Mucosa of stomach (tissue), 1 donor: ENCODE measurements around the gene ARSG.
"Not testable (repeated sequence)": the region's sequence is repeated elsewhere in the genome, so short reads cannot be mapped to it uniquely, and the experiment has no call there.

ENCODE experiments used
- H3K27me3 ChIP-seq: one replicate; pipeline ENCODE4 v1.7.0; 2013; ENCODE audit warnings: mild to moderate bottlenecking, low read length; ENCODE audit not compliant: control insufficient read depth, insufficient read depth
- H3K36me3 ChIP-seq: one replicate; pipeline ENCODE4 v1.7.0; 2013; ENCODE audit warnings: low read length; ENCODE audit not compliant: control insufficient read depth, insufficient read depth
- H3K4me1 ChIP-seq: one replicate; pipeline ENCODE4 v1.7.0; 2013; ENCODE audit warnings: mild to moderate bottlenecking, low read length; ENCODE audit not compliant: control insufficient read depth, insufficient read depth
- H3K4me3 ChIP-seq: one replicate; pipeline ENCODE4 v1.7.0; 2013; ENCODE audit warnings: low read length
- H3K9ac ChIP-seq: one replicate; pipeline ENCODE4 v1.7.0; 2013; ENCODE audit warnings: mild to moderate bottlenecking, low read length, moderate library complexity
- H3K9me3 ChIP-seq: one replicate; pipeline ENCODE4 v1.7.0; 2013; ENCODE audit warnings: mild to moderate bottlenecking, low read length, moderate library complexity; ENCODE audit not compliant: control insufficient read depth
- donor health status: Pancreatic carcinoma.

ARSG gene

DNA sequence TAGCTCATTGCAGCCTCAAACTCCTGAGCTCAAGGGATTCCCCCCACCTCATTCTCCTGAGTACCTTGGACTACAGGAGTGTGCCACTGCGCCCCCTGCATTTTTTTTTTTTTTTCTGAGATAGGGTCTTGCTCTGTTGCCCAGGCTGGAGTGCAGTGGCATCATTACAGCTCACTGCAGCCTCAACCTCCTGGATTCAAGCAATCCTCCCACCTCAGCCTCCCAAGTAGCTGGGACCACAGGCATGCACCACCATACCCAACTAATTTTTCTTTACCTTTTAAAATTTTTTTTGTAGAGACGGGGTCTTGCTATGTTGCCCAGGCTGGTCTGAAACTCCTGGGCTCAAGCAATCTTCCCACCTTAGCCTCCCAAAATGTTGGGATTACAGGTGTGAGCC is 84.9 kb downstream of the ARSG start:
- H3K36me3 ChIP-seq, H3K9ac ChIP-seq, H3K4me3 ChIP-seq, H3K9me3 ChIP-seq, H3K27me3 ChIP-seq: not testable (repeated sequence)
- peaks cover 20% of the 10 kb centered on the region for H3K4me1 ChIP-seq

DNA sequence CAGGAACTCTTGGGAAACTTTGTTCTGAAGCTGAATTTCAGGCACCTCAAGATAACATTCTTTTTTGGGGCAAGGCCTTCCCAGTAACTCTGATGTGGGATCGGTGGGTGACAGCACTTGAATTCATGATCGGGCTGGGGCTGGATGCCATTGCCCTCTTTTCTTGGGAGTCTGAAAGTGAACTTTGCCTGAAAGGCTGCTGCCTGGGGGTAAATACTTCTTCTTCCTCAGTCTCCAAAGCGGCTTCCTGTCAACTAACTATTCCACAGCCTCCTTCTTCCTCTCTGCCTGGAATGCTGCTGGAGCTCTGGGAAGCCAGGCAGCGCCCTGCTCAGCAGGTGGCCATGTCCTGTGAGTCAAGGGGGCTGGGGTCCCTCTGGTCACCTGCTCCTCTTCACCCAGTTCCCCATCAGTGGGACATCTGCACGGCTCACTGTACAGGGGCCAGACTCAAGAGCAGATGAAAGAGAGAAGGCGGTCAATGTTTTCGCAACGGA is 86.5 kb downstream of the ARSG start:
- Histone ChIP-seq H3K4me3 (no peak overlapping the region), H3K9me3 (no peaks in the 10 kb centered on the region), H3K4me1 (peaks cover 20% of the 10 kb centered on the region), H3K9ac (peak overlapping the region; percentile 50), H3K27me3 (no peaks in the 10 kb centered on the region), H3K36me3 (no peaks in the 10 kb centered on the region)

DNA sequence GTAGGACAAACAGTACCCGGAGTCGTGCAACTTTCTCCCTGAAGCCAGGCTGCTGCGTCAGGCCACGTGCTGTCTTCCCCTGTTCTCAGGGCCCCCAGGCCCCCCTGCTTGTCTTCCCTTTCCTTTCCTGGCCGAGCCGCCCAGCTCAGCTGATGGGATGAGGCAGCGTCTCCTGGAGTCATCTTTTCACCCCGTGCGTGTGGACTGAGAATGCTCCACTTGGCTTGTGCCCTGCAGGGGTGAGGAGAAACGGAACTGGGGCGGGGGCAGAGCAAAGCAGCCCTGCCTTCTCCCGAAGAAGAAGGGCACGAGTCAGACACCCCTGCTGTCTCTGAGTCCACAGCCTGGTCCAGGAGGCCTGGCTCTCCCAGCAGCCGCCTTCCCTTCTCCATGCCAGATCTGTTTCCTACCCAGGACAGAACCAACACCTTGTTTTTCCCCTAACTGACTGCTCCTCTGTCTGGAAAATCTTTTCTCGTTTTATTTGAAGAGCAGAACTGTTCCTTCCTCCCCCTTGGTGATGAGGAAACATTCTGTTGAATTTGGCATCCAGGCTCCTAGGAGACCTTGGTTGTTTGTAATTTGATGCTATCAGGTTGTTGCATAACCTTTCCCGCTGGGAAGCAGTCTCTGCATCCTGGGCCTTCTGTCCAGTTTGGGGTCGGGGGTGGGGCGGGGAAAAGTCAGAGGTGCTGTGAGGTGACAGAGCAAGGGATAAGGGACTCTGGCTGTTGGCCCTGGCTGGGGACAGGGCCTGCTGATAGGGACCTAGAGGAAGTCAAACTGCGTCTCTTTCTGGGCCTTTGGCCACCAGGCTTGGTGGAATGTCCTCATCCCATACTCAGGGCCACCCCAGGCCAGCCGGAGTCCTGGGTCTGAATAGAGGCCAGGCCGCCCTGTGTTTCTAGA is 87.2 kb downstream of the ARSG start:
- Histone ChIP-seq H3K27me3 (no peaks in the 10 kb centered on the region), H3K36me3 (no peaks in the 10 kb centered on the region), H3K4me1 (peaks cover 20% of the 10 kb centered on the region), H3K4me3 (no peak overlapping the region), H3K9me3 (no peaks in the 10 kb centered on the region), H3K9ac (peak overlapping the region; percentile 50)

DNA sequence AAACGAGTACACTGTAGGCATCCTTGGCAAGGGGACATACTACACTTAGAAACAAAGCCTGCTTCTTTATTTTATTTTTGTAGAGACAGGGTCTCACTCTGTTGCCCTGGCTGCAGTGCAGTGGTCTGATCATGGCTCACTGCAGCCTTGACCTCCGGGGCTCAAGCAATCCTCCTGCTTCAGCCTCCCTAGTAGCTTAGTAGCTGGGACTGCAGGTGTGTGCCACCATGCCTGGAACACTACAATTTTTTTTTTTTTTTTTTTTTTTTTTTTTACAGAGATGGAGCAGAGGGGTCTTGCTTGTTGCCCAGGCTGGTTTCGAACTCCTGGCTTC is 87.8 kb downstream of the ARSG start:
- H3K4me3 ChIP-seq = no peak overlapping the region
- no peak overlapping the region for H3K9ac ChIP-seq
- H3K4me1 ChIP-seq = peaks cover 20% of the 10 kb centered on the region

DNA sequence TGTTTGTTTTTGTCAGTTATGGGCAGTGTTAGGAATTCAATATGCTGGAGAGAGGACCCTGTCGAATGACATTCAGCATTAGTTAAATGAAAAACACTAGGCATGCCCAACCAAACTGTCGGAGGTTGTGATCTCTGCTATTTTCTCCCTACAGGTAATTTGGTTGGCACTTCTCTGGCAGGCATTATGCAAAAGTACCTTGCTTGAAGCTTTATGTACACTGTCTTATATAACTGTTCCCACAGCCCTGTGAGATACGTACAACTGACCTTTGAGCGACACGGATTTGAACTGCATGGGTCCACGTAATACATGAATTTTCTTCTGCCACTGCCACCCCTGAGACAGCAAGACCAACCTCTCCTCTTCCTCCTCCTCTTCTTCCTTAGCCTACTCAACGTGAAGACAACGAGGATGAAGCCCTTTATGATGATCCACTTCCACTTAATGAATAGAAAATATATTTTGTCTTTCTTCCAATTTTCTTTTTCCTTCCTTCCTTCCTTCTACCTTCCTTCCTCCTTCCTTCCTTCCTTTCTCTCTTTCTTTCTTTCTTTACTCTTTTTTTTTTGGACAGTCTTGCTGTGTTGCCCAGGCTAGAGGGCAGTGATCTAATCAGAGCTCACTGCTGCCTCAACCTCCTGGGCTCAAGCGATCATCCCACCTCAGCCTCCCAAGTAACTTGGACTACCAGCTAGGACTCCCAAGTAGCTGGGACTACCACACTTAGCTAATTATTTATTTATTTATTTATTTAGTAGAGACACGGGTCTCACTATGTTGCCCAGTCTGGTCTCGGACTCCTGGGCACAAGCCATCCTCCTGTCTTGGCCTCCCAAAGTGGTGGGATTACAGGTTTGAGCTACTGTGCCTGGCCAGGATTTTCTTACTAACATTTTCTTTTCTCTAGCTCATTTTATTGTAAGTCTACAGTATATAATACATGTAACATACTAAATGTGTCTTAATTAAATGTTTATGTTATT is 88.7 kb downstream of the ARSG start:
- Histone ChIP-seq H3K27me3 (no peaks in the 10 kb centered on the region), H3K36me3 (no peaks in the 10 kb centered on the region), H3K9me3 (no peaks in the 10 kb centered on the region), H3K4me1 (peaks cover 20% of the 10 kb centered on the region), H3K9ac (no peak overlapping the region), H3K4me3 (no peak overlapping the region)

More for the DNA sequence above, 87.8 kb downstream of the ARSG start:
- Histone ChIP-seq H3K27me3 (no peaks in the 10 kb centered on the region), H3K9me3 (no peaks in the 10 kb centered on the region), H3K36me3 (no peaks in the 10 kb centered on the region)

DNA sequence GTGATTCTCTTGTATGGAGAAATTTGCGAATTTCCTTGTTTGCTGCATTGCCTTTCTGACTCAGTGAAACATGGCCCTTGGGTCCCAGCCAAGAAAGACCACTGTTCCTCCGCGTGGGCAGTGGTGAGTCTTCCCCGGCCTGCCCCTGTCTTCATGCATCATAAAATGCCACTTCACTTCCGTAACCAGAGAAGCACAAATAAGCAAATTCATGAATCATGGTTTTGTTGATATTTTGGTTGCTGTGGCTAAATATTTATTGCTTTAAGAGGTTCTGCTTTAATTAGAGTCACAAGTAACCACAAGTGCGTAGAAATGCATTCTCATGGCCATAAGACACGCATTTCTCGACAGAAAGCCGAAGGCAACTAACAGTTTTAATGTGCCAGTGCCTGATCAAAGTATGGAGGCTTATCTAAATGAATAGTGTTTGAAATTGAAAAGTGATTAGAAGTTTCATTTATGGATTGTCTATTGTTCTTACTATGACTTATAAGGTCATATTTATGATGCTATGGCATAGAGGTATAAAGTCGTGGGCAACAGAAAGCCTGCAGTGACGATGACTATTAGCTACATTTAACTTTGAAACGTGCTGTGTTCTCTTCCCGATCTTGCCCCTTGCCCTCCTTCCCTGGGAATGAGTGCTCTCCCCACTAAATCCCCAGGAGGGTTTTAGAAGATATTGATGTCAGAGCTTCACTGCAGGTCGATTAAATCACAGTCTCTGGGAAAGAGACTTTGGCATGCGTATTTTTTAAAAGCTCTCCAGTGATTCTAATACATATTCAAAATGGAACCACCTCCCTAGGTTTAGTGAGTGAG is 90.0 kb downstream of the ARSG start:
- Histone ChIP-seq H3K27me3 (no peaks in the 10 kb centered on the region), H3K4me1 (peaks cover 20% of the 10 kb centered on the region), H3K36me3 (no peaks in the 10 kb centered on the region), H3K9ac (no peak overlapping the region), H3K9me3 (no peaks in the 10 kb centered on the region), H3K4me3 (no peak overlapping the region)

DNA sequence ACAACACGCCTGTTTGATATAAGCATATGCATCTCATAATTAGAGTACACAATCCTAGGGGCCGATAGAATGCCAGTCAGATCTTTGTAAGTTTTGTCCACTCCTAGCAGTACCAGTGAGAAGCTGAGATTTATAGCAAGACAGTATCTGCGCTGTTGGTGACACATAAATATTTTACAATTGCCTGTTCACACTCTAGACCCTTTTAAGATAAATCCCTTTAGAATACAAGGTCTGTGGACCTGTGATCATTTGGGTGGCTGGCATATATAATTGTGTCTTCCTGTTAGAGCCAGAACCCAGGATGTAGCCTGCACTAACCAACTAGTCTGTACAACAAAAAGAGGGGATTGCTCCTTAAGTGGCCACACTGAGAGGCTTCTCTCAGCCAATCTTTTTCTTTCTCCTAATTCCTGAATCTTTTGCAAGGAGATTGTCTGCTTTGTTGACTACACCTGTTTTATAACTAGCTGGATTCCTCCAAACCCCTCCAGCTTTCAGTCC is 91.3 kb downstream of the ARSG start:
- peaks cover 15% of the 10 kb centered on the region for H3K4me1 ChIP-seq
- H3K36me3 ChIP-seq = no peaks in the 10 kb centered on the region
- H3K4me3 ChIP-seq = no peak overlapping the region
- no peak overlapping the region for H3K9ac ChIP-seq
- no peaks in the 10 kb centered on the region for H3K9me3 ChIP-seq
- no peaks in the 10 kb centered on the region for H3K27me3 ChIP-seq

DNA sequence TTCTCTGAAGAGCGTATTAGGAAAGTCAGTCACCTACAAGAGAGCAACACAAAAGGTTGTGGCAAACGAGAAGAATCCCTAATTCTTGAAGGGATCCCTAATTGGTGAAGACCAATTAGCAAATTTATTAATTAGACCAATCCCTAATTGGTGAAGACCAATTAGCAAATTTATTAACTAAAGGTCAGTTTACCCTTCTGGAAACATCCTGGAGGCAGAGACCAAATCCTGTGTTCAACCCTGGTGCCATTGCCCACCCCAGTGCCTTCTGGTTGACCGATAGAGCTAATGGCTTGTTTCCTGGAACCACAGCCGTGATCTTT is 91.8 kb downstream of the ARSG start:
- H3K36me3 ChIP-seq = no peaks in the 10 kb centered on the region
- no peak overlapping the region for H3K4me3 ChIP-seq
- peaks cover 11% of the 10 kb centered on the region for H3K4me1 ChIP-seq
- H3K27me3 ChIP-seq = no peaks in the 10 kb centered on the region
- no peaks in the 10 kb centered on the region for H3K9me3 ChIP-seq
- no peak overlapping the region for H3K9ac ChIP-seq

DNA sequence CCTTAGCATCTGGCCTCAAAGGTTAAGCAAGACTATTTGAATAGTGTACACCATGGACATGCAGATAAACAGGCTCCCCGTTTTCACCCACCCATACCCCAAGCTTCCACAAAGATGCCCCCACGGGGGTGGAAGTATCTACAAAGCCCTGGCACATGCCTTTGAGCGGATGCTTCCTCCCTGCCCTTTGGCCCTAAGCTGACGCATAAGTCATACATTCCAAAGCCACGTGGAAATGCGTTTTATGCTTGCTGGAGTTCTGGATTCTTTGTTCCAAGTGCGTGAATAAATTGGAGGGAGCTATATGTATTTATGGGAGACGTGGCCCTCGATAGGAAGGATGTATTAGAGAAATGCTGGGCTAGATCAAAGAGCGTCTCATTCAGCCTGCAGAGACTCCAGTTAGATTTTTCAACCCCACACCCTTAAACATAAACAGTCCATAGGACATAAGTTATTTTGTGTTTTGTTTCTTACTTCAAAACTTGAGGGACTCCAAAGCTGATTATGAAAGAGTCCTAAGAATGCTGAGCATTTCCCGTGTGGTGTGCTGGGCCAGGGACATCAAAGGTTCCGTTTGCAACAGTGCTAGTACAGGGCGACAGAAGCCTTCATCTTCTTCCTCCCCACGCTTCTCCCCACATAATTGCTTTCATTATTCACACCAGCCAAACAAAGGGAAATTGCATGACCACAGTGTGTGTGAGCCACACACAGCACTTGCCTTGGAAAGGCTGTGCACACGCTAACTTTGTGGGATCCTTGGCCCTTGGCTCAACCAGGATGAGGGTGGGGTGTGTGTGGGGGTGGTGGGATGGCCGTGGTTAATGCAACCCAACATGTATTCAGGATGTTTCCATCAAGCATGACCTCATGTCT is 92.4 kb downstream of the ARSG start:
- H3K9me3 ChIP-seq = no peaks in the 10 kb centered on the region

DNA sequence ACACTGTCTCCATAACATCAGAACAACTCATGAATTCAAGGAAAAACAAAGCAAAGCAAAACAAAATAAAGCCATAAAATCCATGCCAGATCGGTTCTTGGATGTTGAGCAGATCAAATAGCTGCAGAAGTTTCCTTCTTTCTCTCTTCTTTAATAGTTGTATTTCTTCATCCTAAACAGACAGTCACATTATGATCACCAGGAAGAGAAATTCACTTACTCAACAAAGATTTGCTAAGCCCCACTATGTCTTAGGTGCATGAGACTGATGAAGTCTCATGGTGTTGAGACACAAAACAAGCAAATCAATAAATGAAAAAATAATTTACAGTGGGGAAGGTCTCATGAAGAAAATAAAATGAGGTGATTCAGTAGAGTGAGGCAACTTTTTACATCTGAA is 93.2 kb downstream of the ARSG start:
- Histone ChIP-seq H3K9me3 (no peaks in the 10 kb centered on the region), H3K9ac (no peak overlapping the region), H3K4me1 (no peaks in the 10 kb centered on the region), H3K27me3 (no peaks in the 10 kb centered on the region), H3K36me3 (no peaks in the 10 kb centered on the region), H3K4me3 (no peak overlapping the region)

More for the DNA sequence above, 92.4 kb downstream of the ARSG start:
- H3K36me3 ChIP-seq = no peaks in the 10 kb centered on the region
- no peak overlapping the region for H3K9ac ChIP-seq
- no peaks in the 10 kb centered on the region for H3K27me3 ChIP-seq
- H3K4me3 ChIP-seq = no peak overlapping the region
- peaks cover 5% of the 10 kb centered on the region for H3K4me1 ChIP-seq

DNA sequence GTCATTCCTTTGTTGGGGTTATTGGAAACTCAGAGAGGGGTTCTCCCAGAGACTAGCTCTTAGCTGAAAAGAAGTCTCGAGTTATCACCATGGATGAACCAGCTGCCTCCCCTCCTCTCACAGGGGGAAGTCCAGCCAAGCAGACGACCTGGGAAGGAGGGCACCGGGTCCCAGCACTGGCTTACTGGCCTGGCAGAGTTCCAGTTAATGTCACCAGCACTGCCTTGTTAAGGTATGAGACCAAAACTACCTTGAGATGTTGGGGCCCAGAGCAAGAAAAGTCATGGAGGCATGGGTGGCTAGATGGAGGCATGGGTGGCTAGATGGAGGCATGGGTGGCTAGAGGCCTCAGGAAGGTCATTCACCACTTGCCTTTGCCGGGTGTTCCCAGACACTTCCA is 93.6 kb downstream of the ARSG start:
- Histone ChIP-seq H3K9me3 (no peaks in the 10 kb centered on the region), H3K4me1 (no peaks in the 10 kb centered on the region), H3K4me3 (no peak overlapping the region), H3K9ac (no peak overlapping the region), H3K27me3 (no peaks in the 10 kb centered on the region), H3K36me3 (no peaks in the 10 kb centered on the region)
